GM12878 (cell line): ENCODE results near the gene NUMB. TPM values are rescaled to one million over a fixed set of nuclear protein-coding genes. Genes with fewer than 3 reads are reported as not detected.

Experiments
- ATAC-seq: fragments of 200-7000 bp; cut with Tn5 transposase; 3 replicates; pipeline ENCODE4 v1.9.1; 2020; ENCODE audit warnings: mild to moderate bottlenecking, moderate library complexity
- BruUV-seq: library from RNA; stranded (reverse); fragments of 400-500 nt; replicated peaks from 2 replicates; lab custom pipeline; 2021; lab: Mats Ljungman, UMichigan
- CTCF ChIA-PET: fragments of 300-600 bp; sonication (Branson Sonifier 250); formaldehyde crosslinking; extraction: SDS; loops from one replicate; lab custom pipeline; 2021; ENCODE audit warnings: inconsistent platforms; lab: Yijun Ruan, JAX
- POLR2A ChIA-PET: fragments of 350-600 bp; formaldehyde crosslinking; extraction: SDS; loops from one replicate; lab custom pipeline; 2021; ENCODE audit warnings: inconsistent platforms; lab: Charles Lee
- RAD21 ChIA-PET: fragments of 300-600 bp; sonication (Branson Sonifier 250); formaldehyde crosslinking; loops from one replicate; lab custom pipeline; 2023; ENCODE audit warnings: antibody characterized with exemption; ENCODE audit not compliant: unreplicated experiment; lab: Charles Lee
- SMC1A ChIA-PET: fragments of 300-600 bp; sonication (Branson Sonifier 250); formaldehyde crosslinking; loops from one replicate; lab custom pipeline; 2023; ENCODE audit not compliant: unreplicated experiment, uncharacterized antibody; lab: Charles Lee
- DNase-seq: peaks from one replicate; pipeline ENCODE4 v3.0.0-alpha.2; 2011; ENCODE audit warnings: low read depth, low spot score
- FAIRE-seq: peaks from 3 replicates; lab custom pipeline; 2011; peaks lifted over from hg19 to GRCh38; lab: Jason Lieb, UNC
- H2AFZ ChIP-seq: 2 replicates; pipeline ENCODE4 v1.6.0; 2011; ENCODE audit warnings: low read depth, low read length, control low read depth; ENCODE audit not compliant: control insufficient read depth
- H3K27ac ChIP-seq: 2 replicates; pipeline ENCODE4 v1.5.1; 2011; ENCODE audit warnings: control low read depth; ENCODE audit not compliant: control insufficient read depth, insufficient read depth
- H3K27me3 ChIP-seq, 2 experiments: replicated peaks in 1 of 2; 2 replicates each; pipeline versions ENCODE4 v1.6.0 to v1.6.1; 2011; ENCODE audit warnings: low read length in 1 of 2; ENCODE audit not compliant: control insufficient read depth in 2 of 2, insufficient read depth in 2 of 2
- H3K36me3 ChIP-seq, 2 experiments: 2 replicates each; pipeline ENCODE4 v1.5.1; 2011; ENCODE audit warnings: low read length in 1 of 2; ENCODE audit not compliant: control insufficient read depth in 2 of 2, insufficient read depth in 2 of 2
- H3K4me1 ChIP-seq: 2 replicates; pipeline ENCODE4 v1.6.1; 2011; ENCODE audit warnings: mild to moderate bottlenecking, low read length, moderate library complexity, mixed read lengths; ENCODE audit not compliant: control insufficient read depth, insufficient read depth
- H3K4me2 ChIP-seq: 2 replicates; pipeline ENCODE4 v1.6.0; 2011; ENCODE audit warnings: control low read depth; ENCODE audit not compliant: control insufficient read depth, insufficient read depth
- H3K4me3 ChIP-seq: fragments of 200-600 bp; sonication (generic); 2 replicates; pipeline ENCODE4 v1.5.1; 2016
- H3K79me2 ChIP-seq: 2 replicates; pipeline ENCODE4 v1.6.0; 2011; ENCODE audit warnings: low read length; ENCODE audit not compliant: control insufficient read depth, insufficient read depth
- H3K9ac ChIP-seq: 2 replicates; pipeline ENCODE4 v1.8.0; 2011; ENCODE audit warnings: low read length, control low read depth, mixed read lengths; ENCODE audit not compliant: control insufficient read depth, insufficient read depth
- H3K9me3 ChIP-seq: replicated peaks from 3 replicates; pipeline ENCODE4 v1.5.1; 2011; ENCODE audit warnings: mild to moderate bottlenecking, low read length; ENCODE audit not compliant: control insufficient read depth, insufficient read depth
- H4K20me1 ChIP-seq: 2 replicates; pipeline ENCODE4 v1.6.0; 2011; ENCODE audit not compliant: control insufficient read depth, insufficient read depth
- EED ChIP-seq: sonication (generic); IDR thresholded peaks from 2 replicates; pipeline ENCODE4 v1.6.1; 2016; ENCODE audit warnings: antibody characterized with exemption, low read depth
- FOXM1 ChIP-seq: IDR thresholded peaks from 2 replicates; pipeline ENCODE4 v1.6.1; 2012; ENCODE audit warnings: low read depth, mild to moderate bottlenecking, inconsistent platforms, low read length, moderate library complexity
- HCFC1 ChIP-seq: fragments of 150-350 bp; IDR thresholded peaks from 2 replicates; pipeline ENCODE4 v1.6.1; 2014; ENCODE audit warnings: low read length
- MTA2 ChIP-seq: fragments of 450-650 bp; IDR thresholded peaks from 2 replicates; pipeline ENCODE4 v1.6.1; 2016; ENCODE audit warnings: low read depth, mild to moderate bottlenecking, moderate library complexity
- NBN ChIP-seq: fragments of 450-650 bp; IDR thresholded peaks from 2 replicates; pipeline ENCODE4 v1.6.1; 2016
- NFXL1 ChIP-seq: fragments of 450-650 bp; IDR thresholded peaks from 2 replicates; pipeline ENCODE4 v1.6.1; 2017; ENCODE audit warnings: antibody characterized with exemption, mild to moderate bottlenecking, borderline replicate concordance
- POLR2AphosphoS2 ChIP-seq: IDR thresholded peaks from 2 replicates; pipeline ENCODE4 v1.6.1; 2011; ENCODE audit warnings: low read depth, mild to moderate bottlenecking, low read length, improper control_type of control experiment, moderate library complexity
- RCOR1 ChIP-seq: conservative IDR thresholded peaks from 2 replicates; pipeline ENCODE4 v1.6.1; 2012; ENCODE audit warnings: low read depth, low read length, improper control_type of control experiment
- SMAD1 ChIP-seq: fragments of 450-650 bp; IDR thresholded peaks from 2 replicates; pipeline ENCODE4 v1.6.1; 2018; ENCODE audit warnings: mild to moderate bottlenecking, low read depth; ENCODE audit not compliant: partially characterized antibody
- SREBF2 ChIP-seq: IDR thresholded peaks from 2 replicates; pipeline ENCODE4 v1.6.1; 2012; ENCODE audit warnings: mild to moderate bottlenecking, low read length
- SRF ChIP-seq, 2 experiments: IDR thresholded peaks; 2 replicates each; pipeline ENCODE4 v1.6.1; 2011; ENCODE audit warnings: low read depth in 2 of 2, low read length in 2 of 2, mild to moderate bottlenecking in 1 of 2, moderate library complexity in 1 of 2
- YY1 ChIP-seq: IDR thresholded peaks from 2 replicates; pipeline ENCODE4 v1.6.1; 2011; ENCODE audit warnings: low read depth, mild to moderate bottlenecking, low read length
- in situ Hi-C: fragments of 300-500 bp; cut with MboI; formaldehyde crosslinking; loops from 9 replicates; pipeline ENCODE4 v1.14.3; 2018; ENCODE audit warnings: mixed read lengths
- intact Hi-C: fragments of 100-400 bp; cut with micrococcal nuclease; formaldehyde crosslinking; loops from one replicate; pipeline ENCODE4 v1.14.2; 2022; ENCODE audit not compliant: unreplicated experiment
- polyA plus RNA-seq, 11 experiments: library from polyadenylated mRNA; depleted of rRNA in 4 of 11; unstranded in 6 of 11; stranded (reverse) in 5 of 11; fragments of >200 nt; fragmentation: Nextera tagmentation in 4 of 11; fragmentation: Illumina TruSeq in 1 of 11; extraction: Ambion mirVana in 4 of 11; extraction: Trizol in 1 of 11; gene quantifications; 1 replicate in 1 of 11; 2 replicates in 10 of 11; pipeline versions ENCODE4 v1.2.1 to v1.2.3, GENCODE V29; 2011 to 2016; ENCODE audit warnings: inconsistent platforms in 2 of 11, missing spikeins in 2 of 11, low read depth in 1 of 11
- total RNA-seq, 4 experiments: library from RNA; depleted of rRNA in 3 of 4; stranded (reverse); fragments of >200 nt in 3 of 4; fragmentation: Illumina TruSeq in 1 of 4; extraction: Trizol in 1 of 4; gene quantifications; 2 replicates each; pipeline versions ENCODE4 v1.2.1 to v1.2.3, GENCODE V29; 2013 to 2021
- TF ChIP-seq, protein P1 (sequence below): IDR thresholded peaks from 2 replicates; pipeline ENCODE4 v1.6.1; 2011; ENCODE audit warnings: mild to moderate bottlenecking, low read depth, low read length, moderate library complexity; ENCODE audit not compliant: insufficient replicate concordance
- TF ChIP-seq, protein P2 (sequence below): fragments of 450-650 bp; formaldehyde crosslinking; IDR thresholded peaks from 2 replicates; pipeline ENCODE4 v1.5.0; 2022; ENCODE audit warnings: mild to moderate bottlenecking, missing genetic modification characterization
- TF ChIP-seq, protein P3 (sequence below): fragments of 450-650 bp; IDR thresholded peaks from 2 replicates; pipeline ENCODE4 v1.6.1; 2016; ENCODE audit warnings: mild to moderate bottlenecking
- TF ChIP-seq, protein P4 (sequence below): IDR thresholded peaks from 2 replicates; pipeline ENCODE4 v1.6.1; 2011; ENCODE audit warnings: borderline replicate concordance, low read depth, mild to moderate bottlenecking, moderate library complexity, mixed read lengths, low read length; ENCODE audit not compliant: insufficient read depth; ENCODE audit errors: extremely low read length

Gene NUMB
- total and polyA plus RNA-seq, 10 of the 15 experiments (the other 5 are each of a cell fraction or from before 2014, with no cell fraction given): 22.0 to 147 (median 48.9) TPM

DNA sequence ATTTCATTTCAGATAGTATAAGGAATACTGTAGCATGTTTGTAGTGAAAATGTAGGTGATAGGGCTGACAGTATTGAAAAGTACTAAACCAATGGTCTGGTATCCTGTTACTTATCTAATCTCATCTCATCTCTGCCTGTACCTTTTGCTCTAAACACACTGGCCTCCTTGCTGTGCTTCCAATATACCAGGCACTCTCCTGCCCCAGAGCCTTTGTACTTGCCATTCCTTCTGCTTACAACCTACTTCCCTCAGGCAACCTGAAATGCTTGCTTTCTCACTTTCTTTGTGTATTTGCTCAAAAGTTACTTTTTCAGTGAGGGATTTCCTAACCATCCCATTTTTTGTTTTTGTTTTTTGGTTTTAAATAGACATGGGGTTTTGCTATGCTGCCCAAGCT is 119.1 kb downstream of the NUMB start:
- Histone ChIP-seq H3K9me3 (no peaks in the 10 kb centered on the region), H2AFZ (no peak overlapping the region), H3K4me1 (no peaks in the 10 kb centered on the region), H4K20me1 (no peaks in the 10 kb centered on the region), H3K27me3 (no peaks in the 10 kb centered on the region), H3K4me2 (no peak overlapping the region), H3K27ac (no peak overlapping the region), H3K36me3 (no peaks in the 10 kb centered on the region), H3K79me2 (no peaks in the 10 kb centered on the region), H3K9ac (no peak overlapping the region), H3K4me3 (no peak overlapping the region)
- DNase-seq (no peak), FAIRE-seq (no peak), ATAC-seq (no peak)
- ChIA-PET POLR2A (interaction anchor here (1.2 kb wide), 1 partner anchor 132 kb away, joined by 3 read pairs; no protein-coding TSS in a partner anchor), SMC1A (interaction anchor here (1.7 kb wide), 1 partner anchor 10 kb away, joined by 5 read pairs; no protein-coding TSS in a partner anchor), RAD21 (no interaction called here), CTCF (interaction anchor here (1.6 kb wide), 1 partner anchor 44 kb away, joined by 3 read pairs; no protein-coding TSS in a partner anchor)
- TSS peak; percentile 25 for BruUV-seq
- TF ChIP-seq NBN (no peak), EED (no peak), FOXM1 (no peak), HCFC1 (no peak), YY1 (no peak), POLR2AphosphoS2 (no peak), SREBF2 (no peak), SMAD1 (no peak), RCOR1 (no peak), SRF (IDR thresholded peaks at IDR 0.05; ENCODE audit: low read depth in 2 of 2, low read length in 2 of 2) (no peak), NFXL1 (no peak), MTA2 (no peak)
- TF ChIP-seq, protein P1, sequence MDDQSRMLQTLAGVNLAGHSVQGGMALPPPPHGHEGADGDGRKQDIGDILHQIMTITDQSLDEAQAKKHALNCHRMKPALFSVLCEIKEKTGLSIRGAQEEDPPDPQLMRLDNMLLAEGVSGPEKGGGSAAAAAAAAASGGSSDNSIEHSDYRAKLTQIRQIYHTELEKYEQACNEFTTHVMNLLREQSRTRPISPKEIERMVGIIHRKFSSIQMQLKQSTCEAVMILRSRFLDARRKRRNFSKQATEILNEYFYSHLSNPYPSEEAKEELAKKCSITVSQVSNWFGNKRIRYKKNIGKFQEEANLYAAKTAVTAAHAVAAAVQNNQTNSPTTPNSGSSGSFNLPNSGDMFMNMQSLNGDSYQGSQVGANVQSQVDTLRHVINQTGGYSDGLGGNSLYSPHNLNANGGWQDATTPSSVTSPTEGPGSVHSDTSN: no peak
- TF ChIP-seq, protein P2, sequence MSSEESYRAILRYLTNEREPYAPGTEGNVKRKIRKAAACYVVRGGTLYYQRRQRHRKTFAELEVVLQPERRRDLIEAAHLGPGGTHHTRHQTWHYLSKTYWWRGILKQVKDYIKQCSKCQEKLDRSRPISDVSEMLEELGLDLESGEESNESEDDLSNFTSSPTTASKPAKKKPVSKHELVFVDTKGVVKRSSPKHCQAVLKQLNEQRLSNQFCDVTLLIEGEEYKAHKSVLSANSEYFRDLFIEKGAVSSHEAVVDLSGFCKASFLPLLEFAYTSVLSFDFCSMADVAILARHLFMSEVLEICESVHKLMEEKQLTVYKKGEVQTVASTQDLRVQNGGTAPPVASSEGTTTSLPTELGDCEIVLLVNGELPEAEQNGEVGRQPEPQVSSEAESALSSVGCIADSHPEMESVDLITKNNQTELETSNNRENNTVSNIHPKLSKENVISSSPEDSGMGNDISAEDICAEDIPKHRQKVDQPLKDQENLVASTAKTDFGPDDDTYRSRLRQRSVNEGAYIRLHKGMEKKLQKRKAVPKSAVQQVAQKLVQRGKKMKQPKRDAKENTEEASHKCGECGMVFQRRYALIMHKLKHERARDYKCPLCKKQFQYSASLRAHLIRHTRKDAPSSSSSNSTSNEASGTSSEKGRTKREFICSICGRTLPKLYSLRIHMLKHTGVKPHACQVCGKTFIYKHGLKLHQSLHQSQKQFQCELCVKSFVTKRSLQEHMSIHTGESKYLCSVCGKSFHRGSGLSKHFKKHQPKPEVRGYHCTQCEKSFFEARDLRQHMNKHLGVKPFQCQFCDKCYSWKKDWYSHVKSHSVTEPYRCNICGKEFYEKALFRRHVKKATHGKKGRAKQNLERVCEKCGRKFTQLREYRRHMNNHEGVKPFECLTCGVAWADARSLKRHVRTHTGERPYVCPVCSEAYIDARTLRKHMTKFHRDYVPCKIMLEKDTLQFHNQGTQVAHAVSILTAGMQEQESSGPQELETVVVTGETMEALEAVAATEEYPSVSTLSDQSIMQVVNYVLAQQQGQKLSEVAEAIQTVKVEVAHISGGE: no peak
- TF ChIP-seq, protein P3, sequence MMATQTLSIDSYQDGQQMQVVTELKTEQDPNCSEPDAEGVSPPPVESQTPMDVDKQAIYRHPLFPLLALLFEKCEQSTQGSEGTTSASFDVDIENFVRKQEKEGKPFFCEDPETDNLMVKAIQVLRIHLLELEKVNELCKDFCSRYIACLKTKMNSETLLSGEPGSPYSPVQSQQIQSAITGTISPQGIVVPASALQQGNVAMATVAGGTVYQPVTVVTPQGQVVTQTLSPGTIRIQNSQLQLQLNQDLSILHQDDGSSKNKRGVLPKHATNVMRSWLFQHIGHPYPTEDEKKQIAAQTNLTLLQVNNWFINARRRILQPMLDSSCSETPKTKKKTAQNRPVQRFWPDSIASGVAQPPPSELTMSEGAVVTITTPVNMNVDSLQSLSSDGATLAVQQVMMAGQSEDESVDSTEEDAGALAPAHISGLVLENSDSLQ: no peak
- TF ChIP-seq, protein P4, sequence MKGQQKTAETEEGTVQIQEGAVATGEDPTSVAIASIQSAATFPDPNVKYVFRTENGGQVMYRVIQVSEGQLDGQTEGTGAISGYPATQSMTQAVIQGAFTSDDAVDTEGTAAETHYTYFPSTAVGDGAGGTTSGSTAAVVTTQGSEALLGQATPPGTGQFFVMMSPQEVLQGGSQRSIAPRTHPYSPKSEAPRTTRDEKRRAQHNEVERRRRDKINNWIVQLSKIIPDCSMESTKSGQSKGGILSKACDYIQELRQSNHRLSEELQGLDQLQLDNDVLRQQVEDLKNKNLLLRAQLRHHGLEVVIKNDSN: no peak
- intact Hi-C loops: no loop called here
- in situ Hi-C loops: no loop called here
